Karpas-422 (cell line): ENCODE data around the gene WDHD1. TPM values are rescaled to one million over a fixed set of nuclear protein-coding genes. Genes with fewer than 3 reads are reported as not detected.
"Not testable (repeated sequence)": the region's sequence is repeated elsewhere in the genome, so short reads cannot be mapped to it uniquely, and the experiment has no call there.

Source experiments
- DNase-seq: peaks from one replicate; pipeline ENCODE4 v3.0.0-alpha.2; 2015
- H2AFZ ChIP-seq: fragments of 200-600 bp; sonication (generic); 2 replicates; pipeline ENCODE4 v1.6.1; 2014; ENCODE audit warnings: antibody characterized with exemption, low read length, mixed read lengths
- H3K27ac ChIP-seq: fragments of 200-600 bp; sonication (generic); 2 replicates; pipeline ENCODE4 v1.5.1; 2014; ENCODE audit warnings: mild to moderate bottlenecking, low read length, moderate library complexity
- H3K27me3 ChIP-seq: fragments of 200-600 bp; sonication (generic); 2 replicates; pipeline ENCODE4 v1.6.1; 2014; ENCODE audit warnings: low read length, mixed read lengths
- H3K36me3 ChIP-seq: fragments of 200-600 bp; sonication (generic); 2 replicates; pipeline ENCODE4 v1.6.1; 2014; ENCODE audit warnings: low read length, mixed read lengths; ENCODE audit not compliant: insufficient read depth
- H3K4me1 ChIP-seq: fragments of 200-600 bp; sonication (generic); 2 replicates; pipeline ENCODE4 v1.6.1; 2014; ENCODE audit warnings: mild to moderate bottlenecking, low read length, mixed read lengths
- H3K4me2 ChIP-seq: fragments of 200-600 bp; sonication (generic); 2 replicates; pipeline ENCODE4 v1.6.1; 2014; ENCODE audit warnings: low read length, low read depth, mild to moderate bottlenecking; ENCODE audit not compliant: poor library complexity, severe bottlenecking
- H3K4me3 ChIP-seq: fragments of 200-600 bp; sonication (generic); 2 replicates; pipeline ENCODE4 v1.5.1; 2014; ENCODE audit warnings: mild to moderate bottlenecking, antibody characterized with exemption, low read length, mixed read lengths
- H3K79me2 ChIP-seq: fragments of 200-600 bp; sonication (generic); 2 replicates; pipeline ENCODE4 v1.6.1; 2014; ENCODE audit warnings: mild to moderate bottlenecking, low read length, mixed read lengths
- H3K9ac ChIP-seq: fragments of 200-600 bp; sonication (generic); 2 replicates; pipeline ENCODE4 v1.6.0; 2014; ENCODE audit warnings: low read length
- H3K9me2 ChIP-seq: fragments of 200-600 bp; sonication (generic), shearing (Covaris generic); replicated peaks from 2 replicates; pipeline ENCODE4 v1.6.0; 2014; ENCODE audit warnings: mild to moderate bottlenecking, low read length, moderate library complexity; ENCODE audit not compliant: insufficient read depth
- H3K9me3 ChIP-seq: fragments of 300-700, 200-600 bp; sonication (generic); 2 replicates; pipeline ENCODE4 v1.6.1; 2014; ENCODE audit warnings: low read length, mixed read lengths
- H4K20me1 ChIP-seq: fragments of 200-600 bp; sonication (generic); 2 replicates; pipeline ENCODE4 v1.6.1; 2014; ENCODE audit warnings: mild to moderate bottlenecking, antibody characterized with exemption, low read length, low read depth; ENCODE audit not compliant: insufficient read depth
- total RNA-seq: library from RNA; depleted of rRNA; stranded (reverse); fragments of >200 nt; shearing (Covaris generic); gene quantifications from 2 replicates; pipeline ENCODE4 v1.2.3, GENCODE V29; 2014; ENCODE audit warnings: low replicate concordance

Gene WDHD1
- total RNA-seq, 1 experiment from 2014 or later, result 31.2 TPM

GRCh38 chr14:54899573-54899972 is 127.3 kb downstream of the WDHD1 start:
- no peaks in the 10 kb centered on the region for H3K9me3 ChIP-seq
- 0 out of 2 replicates have a peak overlapping the region, but pooled peaks have one; percentile 4 for H3K4me3 ChIP-seq
- peak overlapping the region; percentile 35 for H3K27ac ChIP-seq
- peak overlapping the region; percentile 95 for H3K4me2 ChIP-seq
- peaks cover 39% of the 10 kb centered on the region for H3K36me3 ChIP-seq
- peaks cover 43% of the 10 kb centered on the region for H4K20me1 ChIP-seq
- H3K9ac ChIP-seq, result no peak overlapping the region
- no peaks in the 10 kb centered on the region for H3K9me2 ChIP-seq
- peaks cover 80% of the 10 kb centered on the region for H3K79me2 ChIP-seq
- H2AFZ ChIP-seq, result no peak overlapping the region
- no peaks in the 10 kb centered on the region for H3K27me3 ChIP-seq
- H3K4me1 ChIP-seq, result peaks cover 52% of the 10 kb centered on the region
- no peak for DNase-seq

- not testable (repeated sequence) for H3K9me2 ChIP-seq, H3K9me3 ChIP-seq, H2AFZ ChIP-seq, H3K4me2 ChIP-seq, DNase-seq, H3K4me3 ChIP-seq, H3K27me3 ChIP-seq, H3K9ac ChIP-seq
- Histone ChIP-seq H4K20me1 (peaks cover 44% of the 10 kb centered on the region), H3K79me2 (peaks cover 96% of the 10 kb centered on the region), H3K36me3 (peaks cover 51% of the 10 kb centered on the region), H3K4me1 (peaks cover 63% of the 10 kb centered on the region), H3K27ac (peak overlapping the region; percentile 21; the same call in 1 of the 2 replicates)
These were observed 128.9 kb downstream of the WDHD1 start for GRCh38 chr14:54897809-54898555.

- Histone ChIP-seq H3K27me3 (no peaks in the 10 kb centered on the region), H3K36me3 (peaks cover 48% of the 10 kb centered on the region), H3K79me2 (peaks cover 99% of the 10 kb centered on the region), H3K4me2 (peak overlapping the region; percentile 15), H4K20me1 (peaks cover 37% of the 10 kb centered on the region; the same call in 1 of the 2 replicates), H3K9me3 (no peaks in the 10 kb centered on the region), H3K9me2 (no peaks in the 10 kb centered on the region), H3K4me1 (peaks cover 80% of the 10 kb centered on the region), H3K27ac (peak overlapping the region; percentile 42), H3K9ac (no peak overlapping the region), H3K4me3 (no peak overlapping the region), H2AFZ (no peak overlapping the region)
- DNase-seq, result peak; percentile 44
These were observed 131.2 kb downstream of the WDHD1 start for GRCh38 chr14:54895683-54896082.

GRCh38 chr14:54894995-54895394 is 131.9 kb downstream of the WDHD1 start:
- H3K79me2 ChIP-seq, result peaks cover 99% of the 10 kb centered on the region
- DNase-seq, result peak; percentile 40
- H3K36me3 ChIP-seq, result peaks cover 45% of the 10 kb centered on the region
- no peaks in the 10 kb centered on the region for H3K9me2 ChIP-seq
- H3K9ac ChIP-seq, result no peak overlapping the region
- H3K4me3 ChIP-seq, result no peak overlapping the region
- H3K9me3 ChIP-seq, result no peaks in the 10 kb centered on the region
- peak overlapping the region; percentile 15 for H3K4me2 ChIP-seq
- no peak overlapping the region for H2AFZ ChIP-seq
- H3K27ac ChIP-seq, result peak overlapping the region; percentile 42
- peaks cover 31% of the 10 kb centered on the region; the same call in 1 of the 2 replicates for H4K20me1 ChIP-seq
- no peaks in the 10 kb centered on the region for H3K27me3 ChIP-seq
- peaks cover 81% of the 10 kb centered on the region for H3K4me1 ChIP-seq

DNA sequence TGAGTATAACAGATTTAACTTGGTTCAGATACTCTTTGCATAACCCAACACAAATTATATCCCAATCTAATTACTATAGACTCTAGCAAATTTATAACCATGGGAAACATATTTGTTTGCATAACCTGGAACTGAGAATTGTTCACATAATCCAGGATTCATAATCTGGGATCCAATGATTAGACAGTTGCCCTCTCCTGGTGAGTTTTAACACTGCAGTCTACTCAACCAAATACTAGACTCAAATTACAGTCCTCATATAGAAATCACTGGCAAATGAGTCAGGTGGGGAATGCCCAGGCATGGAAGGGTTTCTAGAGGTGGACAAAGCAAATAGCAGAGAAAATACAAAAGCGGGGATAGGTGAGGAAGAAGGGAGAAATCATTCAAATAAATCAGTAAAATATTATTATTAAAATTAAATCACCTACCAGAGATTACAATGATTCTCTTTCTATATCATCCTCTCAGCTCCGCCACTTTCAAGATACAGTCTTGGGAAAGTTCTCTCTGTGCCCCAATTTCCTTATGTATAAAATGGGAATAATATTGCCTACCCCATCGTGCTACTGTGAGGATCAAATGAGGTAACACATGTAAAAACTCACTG is 133.6 kb downstream of the WDHD1 start:
- Histone ChIP-seq H3K79me2 (peaks cover 100% of the 10 kb centered on the region), H3K4me2 (peak overlapping the region; percentile 2), H2AFZ (no peak overlapping the region), H3K27me3 (no peaks in the 10 kb centered on the region), H3K9ac (no peak overlapping the region), H3K9me3 (no peaks in the 10 kb centered on the region), H3K4me1 (peaks cover 82% of the 10 kb centered on the region), H3K9me2 (no peaks in the 10 kb centered on the region), H3K27ac (peak overlapping the region; percentile 69), H3K36me3 (peaks cover 37% of the 10 kb centered on the region), H4K20me1 (peaks cover 25% of the 10 kb centered on the region; the same call in 1 of the 2 replicates), H3K4me3 (no peak overlapping the region)
- DNase-seq, result peak; percentile 80

DNA sequence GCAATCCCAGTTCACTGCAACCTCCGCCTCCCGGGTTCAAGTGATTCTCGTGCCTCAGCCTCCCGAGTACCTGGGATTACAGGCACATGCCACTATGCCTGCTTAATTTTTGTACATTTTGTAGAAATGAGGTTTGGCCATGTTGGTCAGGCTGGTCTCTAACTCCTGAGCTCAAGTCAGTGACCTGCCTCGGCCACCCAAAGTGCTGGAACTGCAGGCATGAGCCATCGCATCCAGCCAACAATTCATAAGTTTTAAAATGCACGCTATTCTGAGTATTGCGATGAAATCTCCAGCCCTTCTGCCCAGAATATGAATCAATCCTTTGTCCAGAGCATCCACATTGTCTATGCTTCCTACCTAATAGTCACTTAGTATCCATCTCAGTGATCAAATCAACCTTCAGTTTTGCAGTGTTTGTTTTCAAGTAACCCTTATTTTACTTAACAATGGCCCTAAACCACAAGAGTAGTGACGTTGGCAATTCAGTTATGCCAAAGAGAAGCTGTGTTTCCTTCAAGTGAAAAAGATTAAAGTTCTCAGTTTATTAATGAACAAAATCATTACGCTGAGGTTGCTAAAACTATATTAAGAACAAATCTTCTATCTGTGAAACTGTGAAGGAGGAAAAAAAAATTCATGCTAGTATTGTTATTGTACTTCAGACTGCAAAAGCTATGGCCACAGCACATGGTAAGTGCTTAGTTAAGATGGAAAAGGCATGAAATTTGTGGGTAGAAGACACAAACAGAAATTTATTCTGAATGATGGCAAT is 135.2 kb downstream of the WDHD1 start:
- Histone ChIP-seq H2AFZ (no peak overlapping the region), H3K79me2 (peaks cover 100% of the 10 kb centered on the region), H3K9me3 (no peaks in the 10 kb centered on the region), H3K27me3 (no peaks in the 10 kb centered on the region), H3K4me3 (no peak overlapping the region), H3K4me2 (peak overlapping the region; percentile 4), H3K27ac (peak overlapping the region; percentile 69), H3K9ac (no peak overlapping the region), H4K20me1 (peaks cover 26% of the 10 kb centered on the region), H3K4me1 (peaks cover 93% of the 10 kb centered on the region), H3K36me3 (peaks cover 38% of the 10 kb centered on the region), H3K9me2 (no peaks in the 10 kb centered on the region)
- peak; percentile 39 for DNase-seq

- H3K9me2 ChIP-seq, result no peaks in the 10 kb centered on the region
- H3K4me3 ChIP-seq, result no peak overlapping the region
- H3K4me1 ChIP-seq, result peaks cover 95% of the 10 kb centered on the region
- H3K4me2 ChIP-seq, result peak overlapping the region; percentile 7
- no peaks in the 10 kb centered on the region for H3K27me3 ChIP-seq
- DNase-seq, result peak; percentile 64
- peaks cover 31% of the 10 kb centered on the region for H4K20me1 ChIP-seq
- H3K9me3 ChIP-seq, result no peaks in the 10 kb centered on the region
- peaks cover 40% of the 10 kb centered on the region for H3K36me3 ChIP-seq
- H3K27ac ChIP-seq, result peak overlapping the region; percentile 55
- H3K9ac ChIP-seq, result peak overlapping the region; percentile 1; the same call in 1 of the 2 replicates
- peaks cover 100% of the 10 kb centered on the region for H3K79me2 ChIP-seq
- H2AFZ ChIP-seq, result no peak overlapping the region
These were observed 136.1 kb downstream of the WDHD1 start for GRCh38 chr14:54890788-54891187.

- Histone ChIP-seq H3K27me3 (no peaks in the 10 kb centered on the region), H3K9me3 (no peaks in the 10 kb centered on the region), H3K4me1 (peaks cover 95% of the 10 kb centered on the region), H3K79me2 (peaks cover 100% of the 10 kb centered on the region), H3K27ac (peak overlapping the region; percentile 55), H3K4me3 (no peak overlapping the region), H3K36me3 (peaks cover 32% of the 10 kb centered on the region), H2AFZ (no peak overlapping the region), H3K4me2 (peak overlapping the region; percentile 26), H4K20me1 (peaks cover 35% of the 10 kb centered on the region), H3K9me2 (no peaks in the 10 kb centered on the region), H3K9ac (peak overlapping the region; percentile 13)
- peak; percentile 38 for DNase-seq
These were observed 137.0 kb downstream of the WDHD1 start for GRCh38 chr14:54889919-54890318.
